Measurements from ENCODE around the gene GLIPR2.

- TF ChIP-seq POLR2A (IDR thresholded peaks at IDR 0.05; ENCODE audit: extremely low read depth, insufficient read length), result no peak
- no peak for TF ChIP-seq CTCF (IDR thresholded peaks at IDR 0.05; ENCODE audit: low read depth, low read length)
- no peak for TF ChIP-seq MAX (IDR thresholded peaks at IDR 0.05; ENCODE audit: low read depth, low read length)
- TF ChIP-seq MYC (IDR thresholded peaks at IDR 0.05; ENCODE audit: low read depth, low read length), result no peak
Measured at GRCh38 chr9:36141761-36142160, 5.2 kb downstream of the GLIPR2 start.
